Caco-2 (cell line): ENCODE measurements around the gene ZNF264. TPM values are rescaled to one million over a fixed set of nuclear protein-coding genes. Genes with fewer than 3 reads are reported as not detected.

ENCODE experiments used
- BruUV-seq: library from RNA; stranded (reverse); fragments of 400-500 nt; replicated peaks from 2 replicates; lab custom pipeline; 2021; lab: Mats Ljungman, UMichigan
- CTCF ChIA-PET: fragments of 300-600 bp; sonication (Branson Sonifier 250); formaldehyde crosslinking; loops from one replicate; lab custom pipeline; 2022; ENCODE audit warnings: antibody characterized with exemption; lab: Charles Lee
- POLR2A ChIA-PET: fragments of 300-600 bp; sonication (Branson Sonifier 250); formaldehyde crosslinking; loops from one replicate; lab custom pipeline; 2022; ENCODE audit warnings: antibody characterized with exemption; lab: Charles Lee
- DNase-seq, 2 experiments: peaks; one replicate each; pipeline versions ENCODE4 v3.0.0 to v3.0.0-alpha.2; 2020 to 2022
- H3K27me3 ChIP-seq: replicated peaks from 2 replicates; pipeline ENCODE4 v1.6.0; 2011; ENCODE audit warnings: low read length; ENCODE audit not compliant: control insufficient read depth, insufficient read depth
- H3K36me3 ChIP-seq: 2 replicates; pipeline ENCODE4 v1.5.1; 2011; ENCODE audit warnings: low read length; ENCODE audit not compliant: control insufficient read depth, insufficient read depth
- H3K4me1 ChIP-seq: fragments of 250-450 bp; sonication (Bioruptor Pico); 2 replicates; pipeline ENCODE4 v1.5.1; 2020; ENCODE audit warnings: mild to moderate bottlenecking
- H3K4me3 ChIP-seq: 2 replicates; pipeline ENCODE4 v1.5.1; 2011; ENCODE audit warnings: low read depth, mild to moderate bottlenecking, control low read depth, low read length
- H3K9me3 ChIP-seq: fragments of 250-450 bp; sonication (Bioruptor Pico); 2 replicates; pipeline ENCODE4 v1.5.1; 2020; ENCODE audit warnings: mild to moderate bottlenecking, moderate library complexity
- H3K27ac Mint-ChIP-seq: one replicate; pipeline ENCODE4 v1.8.0; 2022; ENCODE audit warnings: mixed read lengths; ENCODE audit not compliant: unreplicated experiment
- H3K27me3 Mint-ChIP-seq: one replicate; pipeline ENCODE4 v1.8.0; 2022; ENCODE audit warnings: mixed read lengths; ENCODE audit not compliant: insufficient read depth, unreplicated experiment
- H3K36me3 Mint-ChIP-seq: one replicate; pipeline ENCODE4 v1.8.0; 2022; ENCODE audit warnings: mild to moderate bottlenecking, mixed read lengths; ENCODE audit not compliant: insufficient read depth, unreplicated experiment
- H3K4me1 Mint-ChIP-seq: one replicate; pipeline ENCODE4 v1.8.0; 2022; ENCODE audit warnings: low read depth, mixed read lengths; ENCODE audit not compliant: unreplicated experiment
- H3K4me3 Mint-ChIP-seq: one replicate; pipeline ENCODE4 v1.8.0; 2022; ENCODE audit warnings: mild to moderate bottlenecking, moderate library complexity, mixed read lengths; ENCODE audit not compliant: unreplicated experiment
- H3K9me3 Mint-ChIP-seq: one replicate; pipeline ENCODE4 v1.8.0; 2022; ENCODE audit warnings: mixed read lengths; ENCODE audit not compliant: unreplicated experiment
- CTCF ChIP-seq, 2 experiments: fragments of 200-600 bp in 1 of 2; IDR thresholded peaks; 1 replicate in 1 of 2; 2 replicates in 1 of 2; pipeline versions ENCODE4 v1.5.1 to v1.8.0; 2011 to 2022; ENCODE audit warnings: antibody characterized with exemption in 1 of 2, control low read depth in 1 of 2, inconsistent platforms in 1 of 2, low read depth in 1 of 2, low read length in 1 of 2, mild to moderate bottlenecking in 1 of 2, moderate library complexity in 1 of 2; ENCODE audit not compliant: insufficient read depth in 1 of 2, severe bottlenecking in 1 of 2, unreplicated experiment in 1 of 2
- intact Hi-C: fragments of 100-400 bp; cut with micrococcal nuclease; formaldehyde crosslinking; loops from one replicate; pipeline ENCODE4 v1.10.0; 2022; ENCODE audit not compliant: unreplicated experiment
- total RNA-seq: library from RNA; stranded (reverse); gene quantifications from 2 replicates; pipeline ENCODE4 v1.2.3, GENCODE V29; 2022

Gene ZNF264
- total RNA-seq, 1 experiment from 2014 or later: 24.9 TPM

- H3K4me3 Mint-ChIP-seq: no peak overlapping the region
- POLR2A ChIA-PET: no interaction called here
- Histone ChIP-seq H3K9me3 (no peaks in the 10 kb centered on the region), H3K4me1 (peaks cover 7% of the 10 kb centered on the region; the same call in 1 of the 2 replicates), H3K36me3 (no peaks in the 10 kb centered on the region; the same call in 1 of the 2 replicates), H3K4me3 (no peak overlapping the region), H3K27me3 (no peaks in the 10 kb centered on the region)
- peaks cover 37% of the 10 kb centered on the region for H3K36me3 Mint-ChIP-seq
- no peak for TF ChIP-seq CTCF (IDR thresholded peaks at IDR 0.05; ENCODE audit: insufficient read depth in 1 of 2, low read depth in 1 of 2, low read length in 1 of 2, severe bottlenecking in 1 of 2, unreplicated experiment in 1 of 2)
- BruUV-seq: no TSS peak
- no peak overlapping the region for H3K27ac Mint-ChIP-seq
- CTCF ChIA-PET: no interaction called here
- H3K9me3 Mint-ChIP-seq: no peaks in the 10 kb centered on the region
- H3K27me3 Mint-ChIP-seq: no peaks in the 10 kb centered on the region
- intact Hi-C loops: no loop called here
- DNase-seq: no peak
- no peaks in the 10 kb centered on the region for H3K4me1 Mint-ChIP-seq
These were observed 53.8 kb downstream of the ZNF264 start for GRCh38 chr19:57245066-57245465.

- no peak for DNase-seq
- POLR2A ChIA-PET: interaction anchor here (0.6 kb wide), 1 partner anchor 41 kb away, joined by 6 read pairs; no protein-coding TSS in a partner anchor
These were observed 54.7 kb downstream of the ZNF264 start for GRCh38 chr19:57245959-57246358.

DNA sequence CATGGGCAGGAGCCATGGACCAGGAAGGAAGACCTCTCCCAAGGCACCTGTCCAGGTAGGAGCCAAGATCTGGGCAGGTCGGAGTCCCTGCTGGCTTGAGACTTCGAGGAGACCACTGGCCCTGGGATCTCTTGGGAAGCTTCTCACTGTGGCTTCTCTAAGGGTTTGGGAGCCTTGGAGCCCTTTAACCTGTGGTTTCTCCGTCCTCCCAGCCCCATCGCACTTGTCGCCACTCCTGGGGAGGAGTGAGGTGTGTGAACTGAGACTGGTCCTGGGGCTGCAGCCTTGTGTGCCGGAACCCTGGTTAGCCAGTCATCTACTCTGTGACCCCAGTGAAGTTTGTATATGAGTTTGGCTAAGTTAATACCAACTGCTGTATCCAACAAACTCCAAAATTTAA, 57.3 kb downstream of the ZNF264 start:
- Mint-ChIP-seq H3K4me3 (no peak overlapping the region), H3K9me3 (no peaks in the 10 kb centered on the region), H3K4me1 (no peaks in the 10 kb centered on the region), H3K27me3 (no peaks in the 10 kb centered on the region), H3K27ac (no peak overlapping the region), H3K36me3 (peaks cover 48% of the 10 kb centered on the region)
- Histone ChIP-seq H3K36me3 (no peaks in the 10 kb centered on the region; the same call in none of the 2 replicates), H3K4me1 (no peaks in the 10 kb centered on the region), H3K4me3 (no peak overlapping the region), H3K9me3 (no peaks in the 10 kb centered on the region), H3K27me3 (no peaks in the 10 kb centered on the region)
- ChIA-PET CTCF (no interaction called here), POLR2A (no interaction called here)
- TF ChIP-seq CTCF (IDR thresholded peaks at IDR 0.05; ENCODE audit: insufficient read depth in 1 of 2, low read depth in 1 of 2, low read length in 1 of 2, severe bottlenecking in 1 of 2, unreplicated experiment in 1 of 2): no peak
- no peak for DNase-seq
- BruUV-seq: no TSS peak
- intact Hi-C loops: no loop called here

More at GRCh38 chr19:57245959-57246358, 54.7 kb downstream of the ZNF264 start:
- no peak overlapping the region for H3K27ac Mint-ChIP-seq
- no peaks in the 10 kb centered on the region; the same call in 1 of the 2 replicates for H3K36me3 ChIP-seq
- H3K27me3 ChIP-seq: no peaks in the 10 kb centered on the region
- no peaks in the 10 kb centered on the region for H3K9me3 ChIP-seq
- no peak overlapping the region for H3K4me3 Mint-ChIP-seq
- H3K27me3 Mint-ChIP-seq: no peaks in the 10 kb centered on the region
- H3K4me1 ChIP-seq: peaks cover 7% of the 10 kb centered on the region; the same call in 1 of the 2 replicates
- intact Hi-C loops: no loop called here
- H3K4me1 Mint-ChIP-seq: no peaks in the 10 kb centered on the region
- BruUV-seq: no TSS peak
- TF ChIP-seq CTCF (IDR thresholded peaks at IDR 0.05; ENCODE audit: insufficient read depth in 1 of 2, low read depth in 1 of 2, low read length in 1 of 2, severe bottlenecking in 1 of 2, unreplicated experiment in 1 of 2): no peak
- no peaks in the 10 kb centered on the region for H3K9me3 Mint-ChIP-seq
- no peak overlapping the region for H3K4me3 ChIP-seq
- H3K36me3 Mint-ChIP-seq: peaks cover 38% of the 10 kb centered on the region
- CTCF ChIA-PET: no interaction called here
